H9 (cell line): Measurements from ENCODE around the gene CTAGE1. TPM values are rescaled to one million over a fixed set of nuclear protein-coding genes. Genes with fewer than 3 reads are reported as not detected.

Experiments used
- DNase-seq: peaks from one replicate; pipeline ENCODE4 v3.0.0-alpha.2; 2017
- H2AFZ ChIP-seq: one replicate; pipeline ENCODE4 v1.6.1; 2013; ENCODE audit warnings: mild to moderate bottlenecking, low read length, control low read depth, moderate library complexity
- H2AK5ac ChIP-seq: 2 replicates; pipeline ENCODE4 v1.6.1; 2013; ENCODE audit warnings: low read length, control low read depth, mixed read lengths; ENCODE audit not compliant: insufficient read length
- H2BK120ac ChIP-seq: one replicate; pipeline ENCODE4 v1.6.1; 2013; ENCODE audit warnings: low read depth, mild to moderate bottlenecking, low read length, control low read depth, inconsistent platforms; ENCODE audit not compliant: poor library complexity, severe bottlenecking
- H2BK12ac ChIP-seq: 2 replicates; pipeline ENCODE4 v1.6.1; 2013; ENCODE audit warnings: low read length, control low read depth, mixed read lengths, low read depth; ENCODE audit not compliant: insufficient read length
- H2BK15ac ChIP-seq: 2 replicates; pipeline ENCODE4 v1.6.1; 2013; ENCODE audit warnings: low read depth, low read length, control low read depth
- H2BK20ac ChIP-seq: one replicate; pipeline ENCODE4 v1.6.1; 2013; ENCODE audit warnings: low read depth, mild to moderate bottlenecking, low read length, control low read depth, inconsistent platforms; ENCODE audit not compliant: poor library complexity, severe bottlenecking
- H2BK5ac ChIP-seq: 2 replicates; pipeline ENCODE4 v1.6.1; 2013; ENCODE audit warnings: low read length, control low read depth, mixed read lengths; ENCODE audit not compliant: insufficient read length
- H3K14ac ChIP-seq: 2 replicates; pipeline ENCODE4 v1.6.1; 2013; ENCODE audit warnings: low read length, control low read depth; ENCODE audit not compliant: insufficient read depth
- H3K18ac ChIP-seq: 2 replicates; pipeline ENCODE4 v1.6.1; 2013; ENCODE audit warnings: low read depth, mild to moderate bottlenecking, mixed read lengths, low read length, control low read depth; ENCODE audit not compliant: insufficient read length
- H3K23ac ChIP-seq: 2 replicates; pipeline ENCODE4 v1.6.1; 2013; ENCODE audit warnings: low read length, control low read depth, mixed read lengths, low read depth; ENCODE audit not compliant: insufficient read length
- H3K23me2 ChIP-seq: 2 replicates; pipeline ENCODE4 v1.6.1; 2013; ENCODE audit warnings: low read depth, mild to moderate bottlenecking, mixed read lengths, low read length, control low read depth; ENCODE audit not compliant: insufficient read length, poor library complexity, severe bottlenecking
- H3K27ac ChIP-seq: 2 replicates; pipeline ENCODE4 v1.5.1; 2013; ENCODE audit warnings: low read length, control low read depth, mixed read lengths, low read depth; ENCODE audit not compliant: insufficient read length
- H3K27me3 ChIP-seq: 2 replicates; pipeline ENCODE4 v1.6.1; 2013; ENCODE audit warnings: low read length, control low read depth, inconsistent platforms; ENCODE audit not compliant: insufficient read depth
- H3K4ac ChIP-seq: 2 replicates; pipeline ENCODE4 v1.6.1; 2013; ENCODE audit warnings: low read depth, mild to moderate bottlenecking, control low read depth, inconsistent platforms, low read length, moderate library complexity
- H3K4me1 ChIP-seq: 2 replicates; pipeline ENCODE4 v1.6.1; 2013; ENCODE audit warnings: low read length, control low read depth, inconsistent platforms; ENCODE audit not compliant: insufficient read depth
- H3K4me2 ChIP-seq: 2 replicates; pipeline ENCODE4 v1.6.1; 2013; ENCODE audit warnings: low read length, control low read depth, mixed read lengths; ENCODE audit not compliant: insufficient read length, insufficient read depth
- H3K56ac ChIP-seq: 2 replicates; pipeline ENCODE4 v1.6.1; 2013; ENCODE audit warnings: low read depth, mild to moderate bottlenecking, mixed read lengths, low read length, control low read depth; ENCODE audit not compliant: insufficient read length
- H3K79me1 ChIP-seq: 2 replicates; pipeline ENCODE4 v1.6.1; 2013; ENCODE audit warnings: low read depth, mild to moderate bottlenecking, moderate library complexity, low read length, control low read depth, inconsistent platforms; ENCODE audit not compliant: insufficient read depth, poor library complexity, severe bottlenecking
- H3K79me2 ChIP-seq: 2 replicates; pipeline ENCODE4 v1.6.1; 2013; ENCODE audit warnings: low read length, control low read depth, inconsistent platforms; ENCODE audit not compliant: insufficient read depth
- H3K9ac ChIP-seq: 2 replicates; pipeline ENCODE4 v1.6.1; 2013; ENCODE audit warnings: low read length, control low read depth, mixed read lengths; ENCODE audit not compliant: insufficient read length; ENCODE audit errors: extremely low read depth
- H3K9me3 ChIP-seq: one replicate; pipeline ENCODE4 v1.6.1; 2013; ENCODE audit warnings: low read depth, low read length, inconsistent platforms; ENCODE audit not compliant: control insufficient read depth
- H3T11ph ChIP-seq: one replicate; pipeline ENCODE4 v1.6.1; 2013; ENCODE audit warnings: mild to moderate bottlenecking, low read length, control low read depth, inconsistent platforms
- H4K20me1 ChIP-seq: one replicate; pipeline ENCODE4 v1.6.1; 2013; ENCODE audit not compliant: control insufficient read depth, insufficient read length, insufficient read depth
- H4K5ac ChIP-seq: 2 replicates; pipeline ENCODE4 v1.6.1; 2013; ENCODE audit warnings: low read depth, mild to moderate bottlenecking, mixed read lengths, low read length, control low read depth; ENCODE audit not compliant: insufficient read length
- H4K8ac ChIP-seq: replicated peaks from 2 replicates; pipeline ENCODE4 v1.6.1; 2013; ENCODE audit warnings: low read length, control low read depth, mixed read lengths, low read depth; ENCODE audit not compliant: insufficient read length
- H4K91ac ChIP-seq: 2 replicates; pipeline ENCODE4 v1.6.1; 2013; ENCODE audit warnings: low read depth, mild to moderate bottlenecking, moderate library complexity, mixed read lengths, low read length, control low read depth; ENCODE audit not compliant: insufficient read length
- H3K27ac Mint-ChIP-seq, 3 experiments: 2 replicates in 2 of 3; 3 replicates in 1 of 3; pipeline ENCODE4 v1.8.0; 2020 to 2021; ENCODE audit warnings: mixed read lengths in 3 of 3, mild to moderate bottlenecking in 1 of 3, moderate library complexity in 1 of 3
- H3K27me3 Mint-ChIP-seq: 2 replicates; pipeline ENCODE4 v1.8.0; 2021; ENCODE audit warnings: low read depth, mild to moderate bottlenecking, moderate library complexity, mixed read lengths
- H3K36me3 Mint-ChIP-seq, 3 experiments: 2 replicates in 2 of 3; 3 replicates in 1 of 3; pipeline ENCODE4 v1.8.0; 2020 to 2021; ENCODE audit warnings: low read depth in 3 of 3, mixed read lengths in 3 of 3; ENCODE audit not compliant: insufficient read depth in 1 of 3
- H3K4me1 Mint-ChIP-seq, 2 experiments: 2 replicates each; pipeline ENCODE4 v1.8.0; 2020; ENCODE audit warnings: mixed read lengths in 2 of 2
- H3K4me3 Mint-ChIP-seq, 2 experiments: 2 replicates in 1 of 2; 3 replicates in 1 of 2; pipeline ENCODE4 v1.8.0; 2020 to 2021; ENCODE audit warnings: mild to moderate bottlenecking in 2 of 2, mixed read lengths in 2 of 2, moderate library complexity in 1 of 2
- H3K9me3 Mint-ChIP-seq, 2 experiments: 2 replicates in 1 of 2; 3 replicates in 1 of 2; pipeline ENCODE4 v1.8.0; 2020; ENCODE audit warnings: mild to moderate bottlenecking in 2 of 2, mixed read lengths in 2 of 2, moderate library complexity in 1 of 2
- CTCF ChIP-seq: fragments of 200-600 bp; sonication (generic); conservative IDR thresholded peaks from 3 replicates; pipeline ENCODE4 v1.8.0; 2021; ENCODE audit warnings: antibody characterized with exemption, mild to moderate bottlenecking
- WGBS: extraction: QIAGEN DNeasy Blood & Tissue Kit; methylation state at CpG from one replicate; pipeline ENCODE4 v1.1.7; 2013; ENCODE audit warnings: missing lambda C conversion rate, low lambda C conversion rate, mixed read lengths; ENCODE audit not compliant: insufficient read length; ENCODE audit errors: extremely low coverage; 5-methylcytosine and 5-hydroxymethylcytosine counted together
- total RNA-seq: library from RNA; stranded (reverse); gene quantifications from 2 replicates; pipeline ENCODE4 v1.2.1, GENCODE V29; 2021

CTAGE1 gene
- total RNA-seq, 1 experiment from 2014 or later, result not detected

GRCh38 chr18:22385718-22386117, 32.0 kb downstream of the CTAGE1 start:
- no peak for TF ChIP-seq CTCF
- Histone ChIP-seq H3K27me3 (no peaks in the 10 kb centered on the region), H2AK5ac (no peak overlapping the region), H2BK12ac (no peak overlapping the region), H2BK5ac (no peak overlapping the region), H2AFZ (no peak overlapping the region), H3K79me1 (no peaks in the 10 kb centered on the region), H4K5ac (no peak overlapping the region), H2BK20ac (no peak overlapping the region), H3K4ac (no peak overlapping the region), H3K9ac (no peak overlapping the region), H4K8ac (no peak overlapping the region), H3K18ac (no peak overlapping the region), H2BK120ac (no peak overlapping the region), H3K27ac (no peak overlapping the region), H4K20me1 (no peaks in the 10 kb centered on the region), H3K79me2 (no peaks in the 10 kb centered on the region), H4K91ac (no peak overlapping the region), H3K4me1 (no peaks in the 10 kb centered on the region), H3K14ac (no peak overlapping the region), H3K23me2 (no peaks in the 10 kb centered on the region), H3K56ac (no peak overlapping the region), H3K23ac (no peak overlapping the region), H3T11ph (no peak overlapping the region), H2BK15ac (no peak overlapping the region), H3K9me3 (no peaks in the 10 kb centered on the region), H3K4me2 (no peak overlapping the region)
- H3K9me3 Mint-ChIP-seq, result no peaks in the 10 kb centered on the region
- no CpG with 5 or more reads among the region's 4 CpGs for WGBS
- H3K4me3 Mint-ChIP-seq, result no peak overlapping the region
- DNase-seq, result no peak
- no peak overlapping the region for H3K27ac Mint-ChIP-seq
- peaks cover 8% of the 10 kb centered on the region for H3K27me3 Mint-ChIP-seq
- H3K36me3 Mint-ChIP-seq, result no peaks in the 10 kb centered on the region
- no peaks in the 10 kb centered on the region for H3K4me1 Mint-ChIP-seq
